CD14-positive monocyte (primary cell): ENCODE measurements around the gene ANXA4. TPM values are rescaled to one million over a fixed set of nuclear protein-coding genes. Genes with fewer than 3 reads are reported as not detected.

Experiments
- DNase-seq, 3 donors: peaks; one replicate each; pipeline ENCODE4 v3.0.0-alpha.2; 2011 to 2022
- H2AFZ ChIP-seq: 2 replicates; pipeline ENCODE4 v1.6.0; 2012; ENCODE audit warnings: mild to moderate bottlenecking, low read depth, low read length, inconsistent platforms; ENCODE audit not compliant: insufficient read depth, poor library complexity, severe bottlenecking
- H3K27ac ChIP-seq, 2 donors: 1 replicate in 1 of 2; 2 replicates in 1 of 2; pipeline ENCODE4 v1.5.1; 2012 to 2013; ENCODE audit warnings: low read length in 2 of 2, control low read depth in 1 of 2, inconsistent platforms in 1 of 2, low read depth in 1 of 2, mild to moderate bottlenecking in 1 of 2
- H3K27me3 ChIP-seq, 2 donors: one replicate each; pipeline versions ENCODE4 v1.6.0 to v1.6.1; 2011 to 2013; ENCODE audit warnings: low read length in 2 of 2; ENCODE audit not compliant: control insufficient read depth in 2 of 2, insufficient read depth in 2 of 2
- H3K36me3 ChIP-seq, 2 donors: replicated peaks in 1 of 2; 1 replicate in 1 of 2; 2 replicates in 1 of 2; pipeline versions ENCODE4 v1.5.1 to v1.6.1; 2012 to 2013; ENCODE audit warnings: low read length in 2 of 2, control low read depth in 1 of 2, inconsistent platforms in 1 of 2, mild to moderate bottlenecking in 1 of 2; ENCODE audit not compliant: insufficient read depth in 2 of 2, control insufficient read depth in 1 of 2
- H3K4me1 ChIP-seq, 2 donors: 1 replicate in 1 of 2; 2 replicates in 1 of 2; pipeline versions ENCODE4 v1.5.1 to v1.6.1; 2012 to 2013; ENCODE audit warnings: low read length in 2 of 2, control low read depth in 1 of 2, inconsistent platforms in 1 of 2, mild to moderate bottlenecking in 1 of 2, moderate library complexity in 1 of 2; ENCODE audit not compliant: insufficient read depth in 2 of 2, control insufficient read depth in 1 of 2
- H3K4me2 ChIP-seq: replicated peaks from 2 replicates; pipeline ENCODE3; 2012; ENCODE audit warnings: low read length, moderate library complexity, mild to moderate bottlenecking; ENCODE audit not compliant: poor library complexity, severe bottlenecking; ENCODE audit errors: extremely low read depth
- H3K4me3 ChIP-seq, 3 experiments: fragments of 200-600 bp in 1 of 3; sonication (generic) in 1 of 3; replicated peaks in 1 of 3; 1 replicate in 2 of 3; 2 replicates in 1 of 3; pipeline ENCODE4 v1.5.1; 2011 to 2013; ENCODE audit warnings: low read length in 3 of 3, mild to moderate bottlenecking in 3 of 3, control low read depth in 2 of 3, low read depth in 2 of 3, inconsistent platforms in 1 of 3, moderate library complexity in 1 of 3
- H3K79me2 ChIP-seq: 2 replicates; pipeline ENCODE4 v1.6.0; 2012; ENCODE audit warnings: mild to moderate bottlenecking, control low read depth, inconsistent platforms, low read length, moderate library complexity; ENCODE audit not compliant: insufficient read depth
- H3K9ac ChIP-seq: 2 replicates; pipeline ENCODE4 v1.6.0; 2017; ENCODE audit warnings: low read length, mild to moderate bottlenecking; ENCODE audit not compliant: insufficient read depth, poor library complexity, severe bottlenecking
- H3K9me3 ChIP-seq, 2 donors: replicated peaks in 1 of 2; 1 replicate in 1 of 2; 2 replicates in 1 of 2; pipeline versions ENCODE4 v1.5.1 to v1.6.1; 2012 to 2013; ENCODE audit warnings: low read length in 2 of 2, control low read depth in 1 of 2; ENCODE audit not compliant: control insufficient read depth in 1 of 2, insufficient read depth in 1 of 2
- H4K20me1 ChIP-seq: 2 replicates; pipeline ENCODE4 v1.6.0; 2012; ENCODE audit warnings: mild to moderate bottlenecking, low read length, control low read depth, moderate library complexity; ENCODE audit not compliant: insufficient read depth
- H3K27ac Mint-ChIP-seq, 7 donors: one replicate each; pipeline ENCODE4 v1.8.0; 2020; ENCODE audit warnings: mild to moderate bottlenecking in 7 of 7, mixed read lengths in 7 of 7, moderate library complexity in 6 of 7, inconsistent platforms in 2 of 7
- H3K27me3 Mint-ChIP-seq, 3 donors: one replicate each; pipeline ENCODE4 v1.8.0; 2021 to 2022; ENCODE audit warnings: low read depth in 3 of 3, mild to moderate bottlenecking in 3 of 3, mixed read lengths in 3 of 3, moderate library complexity in 3 of 3, inconsistent platforms in 1 of 3
- H3K36me3 Mint-ChIP-seq, 2 donors: one replicate each; pipeline ENCODE4 v1.8.0; 2020; ENCODE audit warnings: mixed read lengths in 2 of 2, inconsistent platforms in 1 of 2, mild to moderate bottlenecking in 1 of 2
- H3K4me1 Mint-ChIP-seq: one replicate; pipeline ENCODE4 v1.8.0; 2020; ENCODE audit warnings: mild to moderate bottlenecking, mixed read lengths
- H3K4me3 Mint-ChIP-seq, 2 donors: one replicate each; pipeline ENCODE4 v1.8.0; 2020; ENCODE audit warnings: mild to moderate bottlenecking in 2 of 2, mixed read lengths in 2 of 2, moderate library complexity in 1 of 2
- H3K9me3 Mint-ChIP-seq, 7 donors: one replicate each; pipeline ENCODE4 v1.8.0; 2020 to 2022; ENCODE audit warnings: mixed read lengths in 7 of 7, mild to moderate bottlenecking in 6 of 7, moderate library complexity in 6 of 7, inconsistent platforms in 2 of 7
- CTCF ChIP-seq: fragments of 200-600 bp; IDR thresholded peaks from one replicate; pipeline ENCODE4 v1.8.0; 2022; ENCODE audit warnings: antibody characterized with exemption, mild to moderate bottlenecking
- WGBS: methylation state at CpG from one replicate; pipeline ENCODE4 v1.1.5; 2013; ENCODE audit warnings: missing lambda C conversion rate; ENCODE audit not compliant: insufficient coverage; 5-methylcytosine and 5-hydroxymethylcytosine counted together
- intact Hi-C, 2 donors: fragments of 100-400 bp; cut with micrococcal nuclease; formaldehyde crosslinking; loops; one replicate each; pipeline versions ENCODE4 v1.15.0 to v1.15.1; 2023
- polyA plus RNA-seq, 3 donors: library from polyadenylated mRNA; depleted of rRNA in 1 of 3; unstranded in 2 of 3; stranded (reverse) in 1 of 3; fragments of 300-500 nt in 2 of 3; fragments of >200 nt in 1 of 3; fragmentation: Illumina TruSeq in 2 of 3; gene quantifications; 1 replicate in 2 of 3; 2 replicates in 1 of 3; pipeline ENCODE4 v1.2.3, GENCODE V29; 2012 to 2021

The ANXA4 gene
- polyA plus RNA-seq, 3 donors = 30.0 to 95.7 (median 64.7) TPM

GRCh38 chr2:69784228-69784627, 42.3 kb downstream of the ANXA4 start:
- DNase-seq = no peak
- Histone ChIP-seq H3K4me3 (no peak overlapping the region), H3K79me2 (no peaks in the 10 kb centered on the region), H3K27ac (no peak overlapping the region), H3K9me3 (no peaks in the 10 kb centered on the region), H3K4me1 (peaks cover 5 to 6% of the 10 kb centered on the region in 2 donors), H3K9ac (no peak overlapping the region), H2AFZ (no peak overlapping the region), H3K36me3 (peaks cover 9 to 42% of the 10 kb centered on the region in 2 donors), H3K27me3 (no peaks in the 10 kb centered on the region), H3K4me2 (no peak overlapping the region), H4K20me1 (no peaks in the 10 kb centered on the region)
- intact Hi-C loops = no loop called here
- H3K4me3 Mint-ChIP-seq = no peak overlapping the region
- no peak for TF ChIP-seq CTCF
- peaks cover 42 to 48% of the 10 kb centered on the region in 2 donors for H3K36me3 Mint-ChIP-seq
- WGBS = no CpG with 5 or more reads among the region's 5 CpGs
- no peaks in the 10 kb centered on the region for H3K9me3 Mint-ChIP-seq
- peaks cover 0 to 2% (median 2%) of the 10 kb centered on the region in 3 donors for H3K27me3 Mint-ChIP-seq
- peaks cover 25% of the 10 kb centered on the region for H3K4me1 Mint-ChIP-seq
- no peak overlapping the region for H3K27ac Mint-ChIP-seq

- Histone ChIP-seq H3K79me2 (no peaks in the 10 kb centered on the region), H3K4me1 (peaks cover 5 to 12% of the 10 kb centered on the region in 2 donors), H3K9me3 (no peaks in the 10 kb centered on the region), H3K27ac (no peak overlapping the region), H3K4me3 (no peak overlapping the region), H2AFZ (no peak overlapping the region), H3K9ac (no peak overlapping the region), H3K4me2 (no peak overlapping the region), H3K36me3 (peaks cover 9 to 48% of the 10 kb centered on the region in 2 donors), H3K27me3 (no peaks in the 10 kb centered on the region), H4K20me1 (no peaks in the 10 kb centered on the region)
- no CpG with 5 or more reads among the region's 2 CpGs for WGBS
- Mint-ChIP-seq H3K4me3 (no peak overlapping the region), H3K27me3 (peaks cover 0 to 2% (median 0%) of the 10 kb centered on the region in 3 donors), H3K36me3 (peaks cover 46 to 53% of the 10 kb centered on the region in 2 donors), H3K9me3 (no peaks in the 10 kb centered on the region), H3K27ac (no peak overlapping the region), H3K4me1 (peaks cover 28% of the 10 kb centered on the region)
- DNase-seq = no peak
- intact Hi-C loops = no loop called here
- no peak for TF ChIP-seq CTCF
Measured at GRCh38 chr2:69785358-69785757, 43.4 kb downstream of the ANXA4 start.
